GM19395 (cell line): ENCODE results near the gene MUC4.
"Not testable (repeated sequence)": the region's sequence is repeated elsewhere in the genome, so short reads cannot be mapped to it uniquely, and the experiment has no call there.

Experiments used
- ATAC-seq: cut with Tn5 transposase; IDR thresholded peaks from one replicate; pipeline ENCODE4 v1.9.1; 2021; ENCODE audit warnings: mild to moderate bottlenecking, moderate library complexity; ENCODE audit not compliant: unreplicated experiment

MUC4 gene

GRCh38 chr3:195720831-195721506 is 90.8 kb downstream of the MUC4 start, which contains the start of gene MUC20:
TSS of gene MUC20 (plus strand) at chr3:195720978. CDS start at chr3:195721008, 30 bp downstream.
- ATAC-seq, result not testable (repeated sequence)

GRCh38 chr3:195719514-195720254 is 92.0 kb downstream of the MUC4 start:
- not testable (repeated sequence) for ATAC-seq

- ATAC-seq, result no peak
Observed at GRCh38 chr3:195718477-195718984, 93.2 kb downstream of the MUC4 start.

GRCh38 chr3:195717852-195718476 is 93.8 kb downstream of the MUC4 start:
- no peak for ATAC-seq

GRCh38 chr3:195717416-195717815 is 94.3 kb downstream of the MUC4 start:
- ATAC-seq, result no peak

- ATAC-seq, result no peak
Observed at GRCh38 chr3:195715583-195716266, 96.0 kb downstream of the MUC4 start.

GRCh38 chr3:195715134-195715533 is 96.6 kb downstream of the MUC4 start:
- no peak for ATAC-seq

GRCh38 chr3:195714380-195715011 is 97.2 kb downstream of the MUC4 start:
- ATAC-seq, result no peak

GRCh38 chr3:195713150-195713549 is 98.6 kb downstream of the MUC4 start:
- not testable (repeated sequence) for ATAC-seq

- not testable (repeated sequence) for ATAC-seq
Observed at GRCh38 chr3:195712535-195712910, 99.2 kb downstream of the MUC4 start.

GRCh38 chr3:195711813-195712534 is 99.8 kb downstream of the MUC4 start:
- ATAC-seq, result no peak

GRCh38 chr3:195711091-195711812 is 100.5 kb downstream of the MUC4 start:
- not testable (repeated sequence) for ATAC-seq

- ATAC-seq, result not testable (repeated sequence)
Observed at GRCh38 chr3:195710126-195710905, 101.4 kb downstream of the MUC4 start.

- no peak for ATAC-seq
Observed at GRCh38 chr3:195709676-195710085, 102.0 kb downstream of the MUC4 start.

- ATAC-seq, result no peak
Observed at GRCh38 chr3:195708626-195709481, 102.9 kb downstream of the MUC4 start.

GRCh38 chr3:195708061-195708460 is 103.7 kb downstream of the MUC4 start:
- no peak for ATAC-seq
